Measurements from ENCODE around the gene FOXK1.

The FOXK1 gene

DNA sequence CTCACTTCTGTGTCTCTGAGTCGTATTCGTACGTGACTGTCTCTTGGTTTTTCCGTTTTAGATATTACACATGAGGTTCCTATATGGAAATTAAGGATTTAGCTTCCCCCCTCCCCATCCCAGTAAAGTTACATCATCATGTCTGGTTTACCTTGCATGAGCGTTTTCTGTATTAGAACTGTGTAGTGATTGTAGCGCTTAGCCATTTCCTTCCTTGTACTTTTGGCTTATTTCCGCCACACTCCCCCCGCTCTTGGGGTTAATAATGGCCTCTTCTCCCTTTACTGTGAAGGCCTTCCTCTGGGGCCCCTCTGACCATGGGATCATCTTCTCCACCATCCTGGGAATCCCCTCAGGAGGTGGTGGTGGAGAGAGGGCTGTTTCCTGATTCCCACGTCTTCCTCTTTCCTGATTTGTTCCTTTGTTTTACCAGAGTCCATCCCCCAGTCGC is 66.2 kb downstream of the FOXK1 start:
- TF ChIP-seq, protein P1, sequence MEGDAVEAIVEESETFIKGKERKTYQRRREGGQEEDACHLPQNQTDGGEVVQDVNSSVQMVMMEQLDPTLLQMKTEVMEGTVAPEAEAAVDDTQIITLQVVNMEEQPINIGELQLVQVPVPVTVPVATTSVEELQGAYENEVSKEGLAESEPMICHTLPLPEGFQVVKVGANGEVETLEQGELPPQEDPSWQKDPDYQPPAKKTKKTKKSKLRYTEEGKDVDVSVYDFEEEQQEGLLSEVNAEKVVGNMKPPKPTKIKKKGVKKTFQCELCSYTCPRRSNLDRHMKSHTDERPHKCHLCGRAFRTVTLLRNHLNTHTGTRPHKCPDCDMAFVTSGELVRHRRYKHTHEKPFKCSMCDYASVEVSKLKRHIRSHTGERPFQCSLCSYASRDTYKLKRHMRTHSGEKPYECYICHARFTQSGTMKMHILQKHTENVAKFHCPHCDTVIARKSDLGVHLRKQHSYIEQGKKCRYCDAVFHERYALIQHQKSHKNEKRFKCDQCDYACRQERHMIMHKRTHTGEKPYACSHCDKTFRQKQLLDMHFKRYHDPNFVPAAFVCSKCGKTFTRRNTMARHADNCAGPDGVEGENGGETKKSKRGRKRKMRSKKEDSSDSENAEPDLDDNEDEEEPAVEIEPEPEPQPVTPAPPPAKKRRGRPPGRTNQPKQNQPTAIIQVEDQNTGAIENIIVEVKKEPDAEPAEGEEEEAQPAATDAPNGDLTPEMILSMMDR (IDR thresholded peaks at IDR 0.05; ENCODE audit: low read length, missing control alignments) = no peak
- H3K4me3 ChIP-seq (replicated peaks; ENCODE audit: low read depth, low read length) = no peak overlapping the region
- peak; percentile 30 for DNase-seq (ENCODE audit: low read depth)

DNA sequence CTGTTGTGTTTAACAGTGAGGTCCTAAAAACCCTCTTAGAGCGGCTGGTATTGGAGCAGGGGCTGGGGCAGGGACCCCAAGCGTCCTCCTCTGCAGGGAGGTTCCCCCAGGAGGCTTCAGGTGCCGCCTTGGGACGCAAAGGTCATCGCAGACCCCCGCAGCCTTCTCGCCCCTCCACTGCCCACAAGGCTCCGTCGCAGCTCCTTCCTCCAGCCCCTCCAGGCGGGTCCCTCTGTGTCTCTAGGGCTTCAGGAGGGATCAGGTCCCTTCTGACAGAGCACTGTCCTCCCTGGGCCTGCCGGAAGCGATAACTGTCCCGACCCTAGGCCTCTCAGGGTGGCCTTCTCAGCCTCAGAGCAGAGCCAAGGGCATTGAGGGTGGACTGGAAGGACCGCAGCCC is 67.3 kb downstream of the FOXK1 start:
- TF ChIP-seq, protein P1 (IDR thresholded peaks at IDR 0.05; ENCODE audit: low read length, missing control alignments) = no peak
- no peak for DNase-seq (ENCODE audit: low read depth)
- no peak overlapping the region for H3K4me3 ChIP-seq (replicated peaks; ENCODE audit: low read depth, low read length)

DNA sequence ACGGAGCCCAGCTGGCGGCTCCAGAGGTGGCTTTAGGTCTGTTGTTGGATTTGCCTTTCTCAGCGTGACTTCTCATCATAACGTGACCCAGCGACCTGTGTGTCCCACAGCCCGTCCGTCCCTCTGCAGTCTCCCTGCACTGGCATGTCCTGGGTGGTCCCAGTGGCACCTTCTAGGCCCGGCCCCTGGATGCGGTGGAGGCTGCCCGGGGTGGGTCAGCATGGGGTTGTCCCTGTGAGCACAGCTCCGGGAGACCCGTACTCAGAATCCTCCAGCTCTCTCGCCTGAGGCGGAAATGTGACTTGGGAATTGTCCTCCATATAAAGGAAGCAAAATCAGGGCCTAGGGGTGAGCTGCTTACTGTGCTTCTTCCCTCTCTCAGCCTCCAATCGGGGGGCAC is 67.7 kb downstream of the FOXK1 start:
- H3K4me3 ChIP-seq (replicated peaks; ENCODE audit: low read depth, low read length) = no peak overlapping the region
- DNase-seq (ENCODE audit: low read depth) = no peak
- TF ChIP-seq, protein P1 (IDR thresholded peaks at IDR 0.05; ENCODE audit: low read length, missing control alignments) = no peak

DNA sequence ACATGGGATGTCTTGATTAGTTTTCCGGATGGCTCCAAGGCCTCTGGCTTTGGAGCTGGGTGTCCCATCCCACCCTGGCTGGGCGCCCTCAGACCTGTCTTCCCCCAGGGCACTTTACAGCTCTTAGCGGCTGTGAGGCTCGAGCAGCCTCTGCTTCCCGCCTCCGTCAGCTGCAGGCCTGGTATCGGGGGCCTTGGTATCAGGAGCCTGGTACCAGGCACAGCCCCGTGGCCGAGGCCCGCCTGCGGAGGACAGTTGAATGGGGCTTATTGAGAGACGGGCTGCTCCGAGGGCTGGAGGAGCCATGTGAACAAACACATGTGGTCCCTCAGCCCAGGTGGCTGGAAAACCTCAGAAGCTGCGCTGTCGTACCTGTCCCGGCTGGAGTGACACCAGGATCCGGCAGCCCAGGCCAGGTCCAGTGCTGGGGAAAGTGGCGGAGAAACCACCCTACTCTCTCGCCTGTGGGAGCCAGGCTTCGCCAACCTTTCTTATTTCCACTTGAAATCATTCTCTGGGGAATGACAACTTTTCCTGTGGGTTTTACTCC is 69.4 kb downstream of the FOXK1 start:
- no peak for DNase-seq (ENCODE audit: low read depth)
- no peak overlapping the region for H3K4me3 ChIP-seq (replicated peaks; ENCODE audit: low read depth, low read length)
- TF ChIP-seq, protein P1 (IDR thresholded peaks at IDR 0.05; ENCODE audit: low read length, missing control alignments) = no peak

DNA sequence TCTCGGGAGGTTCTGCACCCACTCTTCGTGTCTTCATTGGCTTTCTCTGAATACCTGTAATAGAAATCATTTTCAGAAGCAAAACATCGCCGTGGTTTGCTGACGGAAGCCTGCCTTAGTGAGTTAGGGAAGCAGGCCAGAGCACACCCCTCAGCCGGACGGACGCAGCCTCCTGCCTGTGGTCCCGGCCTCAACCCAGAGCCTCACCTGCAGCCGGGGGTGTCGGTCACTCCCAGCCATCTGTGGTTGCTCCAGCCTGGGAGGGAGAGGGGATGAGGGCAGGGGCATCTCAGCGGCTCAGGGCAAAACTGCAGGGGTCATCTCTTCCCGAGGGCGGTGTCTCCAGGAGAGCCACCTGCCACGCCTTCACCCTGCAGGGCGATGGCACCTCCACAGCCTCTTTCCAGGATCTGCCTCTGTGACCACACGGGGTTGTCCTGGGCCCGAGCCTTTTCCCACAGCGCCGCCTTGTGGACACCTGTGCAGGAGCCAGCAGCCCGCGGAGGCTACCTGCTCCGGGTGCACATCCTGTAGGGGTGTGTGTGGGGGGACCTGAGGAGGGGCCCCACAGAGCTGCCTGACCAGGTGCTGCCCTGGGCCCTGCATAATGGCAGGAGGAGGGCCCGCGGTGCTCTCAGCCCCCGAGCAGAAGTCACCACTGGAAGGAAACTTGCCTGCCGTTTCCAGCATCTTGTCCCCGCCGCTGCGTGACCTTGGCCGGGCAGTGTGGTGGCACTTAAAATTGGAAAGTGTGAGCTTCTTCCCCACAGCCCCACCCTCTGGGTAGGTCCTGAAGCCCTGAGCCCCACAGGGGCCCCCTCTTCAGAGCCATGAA is 71.7 kb downstream of the FOXK1 start:
- peak; percentile 58 for DNase-seq (ENCODE audit: low read depth)
- H3K4me3 ChIP-seq (replicated peaks; ENCODE audit: low read depth, low read length) = no peak overlapping the region
- TF ChIP-seq, protein P1 (IDR thresholded peaks at IDR 0.05; ENCODE audit: low read length, missing control alignments) = peak; percentile 80

DNA sequence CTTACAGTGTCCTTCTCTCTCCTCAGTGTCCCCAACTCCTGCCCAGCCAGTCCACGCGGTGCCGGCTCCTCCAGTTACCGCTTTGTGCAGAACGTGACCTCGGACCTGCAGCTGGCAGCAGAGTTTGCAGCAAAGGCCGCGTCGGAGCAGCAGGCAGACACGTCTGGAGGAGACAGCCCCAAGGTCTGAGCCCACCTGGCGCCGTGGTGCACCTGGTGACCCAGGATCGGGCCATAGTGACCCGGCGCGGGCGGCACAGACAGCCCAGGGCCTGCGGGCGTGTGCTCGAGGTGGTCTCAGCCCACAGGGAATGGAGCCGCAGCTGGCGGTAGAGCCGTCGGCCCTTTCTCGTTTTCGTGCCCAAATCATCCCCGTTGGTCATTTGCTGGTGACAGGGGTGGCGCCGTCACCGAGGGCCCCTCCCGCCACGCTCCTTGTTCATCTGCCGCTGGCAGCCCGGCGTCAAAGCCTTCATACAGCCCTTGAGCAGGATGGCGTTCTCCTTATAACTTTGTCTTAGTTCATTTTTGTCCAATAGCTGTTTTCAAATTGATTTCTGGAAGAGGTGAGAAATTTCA is 72.4 kb downstream of the FOXK1 start:
- TF ChIP-seq, protein P1 (IDR thresholded peaks at IDR 0.05; ENCODE audit: low read length, missing control alignments) = no peak
- no peak overlapping the region for H3K4me3 ChIP-seq (replicated peaks; ENCODE audit: low read depth, low read length)
- no peak for DNase-seq (ENCODE audit: low read depth)

Data from fibroblast of pulmonary artery (primary cell).